GM12864 (cell line): ENCODE data around the gene SMTNL2.
"Not testable (repeated sequence)": the region's sequence is repeated elsewhere in the genome, so short reads cannot be mapped to it uniquely, and the experiment has no call there.

ENCODE experiments used
- DNase-seq: peaks from one replicate; pipeline ENCODE4 v3.0.0-alpha.2; 2011; ENCODE audit warnings: low read depth
- H3K4me3 ChIP-seq: 2 replicates; pipeline ENCODE4 v1.5.1; 2011; ENCODE audit warnings: mild to moderate bottlenecking, low read depth, low read length, control low read depth
- CTCF ChIP-seq: IDR thresholded peaks from 2 replicates; pipeline ENCODE4 v1.5.1; 2011; ENCODE audit warnings: low read depth, mild to moderate bottlenecking, moderate library complexity, low read length, control low read depth, inconsistent platforms; ENCODE audit errors: missing control alignments

SMTNL2 gene

GRCh38 chr17:4604111-4604644 lies 19.8 kb downstream of the SMTNL2 start:
- DNase-seq: no peak
- TF ChIP-seq CTCF: no peak
- H3K4me3 ChIP-seq: no peak overlapping the region

GRCh38 chr17:4604736-4605135 lies 20.4 kb downstream of the SMTNL2 start:
- not testable (repeated sequence) for DNase-seq, H3K4me3 ChIP-seq

- TF ChIP-seq CTCF: no peak
- DNase-seq: no peak
- H3K4me3 ChIP-seq: no peak overlapping the region
Observed at GRCh38 chr17:4605826-4606225, 21.5 kb downstream of the SMTNL2 start.

- TF ChIP-seq CTCF: no peak
- DNase-seq: no peak
- H3K4me3 ChIP-seq: no peak overlapping the region
Observed at GRCh38 chr17:4607261-4607741, 23.0 kb downstream of the SMTNL2 start.

- H3K4me3 ChIP-seq: no peak overlapping the region
- no peak for TF ChIP-seq CTCF
- DNase-seq: no peak
Observed at GRCh38 chr17:4607773-4608187, 23.5 kb downstream of the SMTNL2 start.

GRCh38 chr17:4609761-4610160 lies 25.4 kb downstream of the SMTNL2 start:
- no peak overlapping the region for H3K4me3 ChIP-seq
- DNase-seq: no peak
- TF ChIP-seq CTCF: no peak

GRCh38 chr17:4610162-4610561 lies 25.8 kb downstream of the SMTNL2 start:
- no peak for DNase-seq
- TF ChIP-seq CTCF: no peak
- no peak overlapping the region for H3K4me3 ChIP-seq
